CD4-positive, alpha-beta T cell treated with Interleukin-17A for 1 hour (primary cell): ENCODE results near the gene GPBP1L1.

Experiments
- DNase-seq: peaks from one replicate; pipeline ENCODE4 v3.0.0-alpha.2; 2020

The GPBP1L1 gene

DNA sequence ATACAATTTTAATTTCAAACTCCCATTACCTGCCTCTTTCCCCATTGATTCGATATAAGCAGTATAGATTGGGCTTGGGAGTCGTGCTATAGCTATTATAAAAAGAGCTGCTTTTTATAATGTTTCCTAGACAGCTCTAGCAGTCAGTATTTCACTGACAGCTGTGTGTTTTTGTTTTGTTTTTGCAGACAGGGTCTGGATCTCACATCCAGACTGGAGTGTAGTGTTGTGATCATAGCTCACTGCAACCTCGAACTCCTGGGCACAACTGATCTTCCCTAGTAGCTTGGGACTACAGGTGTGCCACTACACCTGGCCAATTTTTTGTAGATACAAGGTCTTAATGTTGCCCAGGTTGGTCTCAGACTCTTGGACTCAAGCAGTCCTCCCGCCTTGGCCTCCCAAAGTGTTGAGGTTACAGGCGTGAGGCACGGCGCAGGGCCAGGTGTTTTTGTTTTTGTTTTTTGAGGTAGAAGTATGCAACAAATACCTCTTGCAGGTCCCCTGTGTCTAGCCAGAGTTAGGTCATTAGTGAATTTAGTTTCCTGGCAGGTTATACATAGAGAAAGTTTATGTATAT lies 100.7 kb downstream of the GPBP1L1 start:
- DNase-seq = no peak

- DNase-seq = no peak
Measured at GRCh38 chr1:45585110-45585426, 101.3 kb downstream of the GPBP1L1 start.

DNA sequence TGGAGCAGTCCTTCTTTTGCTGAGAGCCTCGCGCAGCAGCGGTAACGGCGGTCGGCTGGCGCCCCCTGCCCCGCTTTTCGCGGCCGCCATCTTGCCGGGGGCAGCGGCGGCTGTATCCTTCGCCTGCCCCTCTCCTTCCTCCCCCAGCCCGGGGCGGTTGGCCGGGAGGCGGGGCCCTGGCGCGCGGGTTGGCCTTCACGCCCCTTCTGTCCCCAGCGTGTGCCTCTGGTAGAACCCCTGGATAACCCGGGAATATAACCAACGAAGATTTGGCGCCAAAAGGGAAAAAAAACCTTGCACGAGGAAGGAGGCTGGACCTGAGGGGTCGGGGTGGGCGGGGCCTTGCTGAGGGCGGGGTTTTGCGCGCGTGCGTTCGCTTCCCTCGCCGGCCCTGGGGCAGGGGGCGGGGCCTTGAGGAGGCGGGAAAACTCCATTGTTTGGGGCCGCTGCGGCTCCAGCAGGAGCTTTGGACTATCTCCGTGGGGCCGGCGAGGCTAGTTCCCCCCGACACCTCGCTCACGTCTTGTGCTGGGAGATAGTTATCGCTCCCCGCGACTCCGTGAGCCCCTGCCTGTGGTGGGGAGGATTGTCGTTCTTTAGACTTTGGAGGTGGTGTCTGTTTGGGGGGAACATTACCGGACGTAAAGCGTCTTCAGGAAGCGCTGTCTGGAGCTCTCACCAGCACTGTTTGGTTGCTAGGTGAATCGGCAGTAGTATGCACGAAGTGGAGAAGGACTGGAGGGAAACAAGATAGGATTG lies 101.8 kb downstream of the GPBP1L1 start:
- DNase-seq = peak; percentile 88

- DNase-seq = peak; percentile 94
Measured at GRCh38 chr1:45583666-45584350, 102.5 kb downstream of the GPBP1L1 start, which contains the start of gene NASP. TSS of gene NASP (plus strand) at chr1:45584041. CDS start at chr1:45584147, 106 bp downstream.

GRCh38 chr1:45583264-45583665 lies 103.1 kb downstream of the GPBP1L1 start:
- peak; percentile 97 for DNase-seq
